MCF 10A (cell line): ENCODE data around the gene PLCL1. TPM values are rescaled to one million over a fixed set of nuclear protein-coding genes. Genes with fewer than 3 reads are reported as not detected.

Experiments
- BruUV-seq: library from RNA; stranded (reverse); fragments of 400-500 nt; replicated peaks from 2 replicates; lab custom pipeline; 2021; lab: Mats Ljungman, UMichigan
- CTCF ChIA-PET: fragments of 300-600 bp; sonication (Branson Sonifier 250); formaldehyde crosslinking; extraction: SDS; loops from one replicate; lab custom pipeline; 2021; ENCODE audit warnings: antibody characterized with exemption, inconsistent platforms; lab: Yijun Ruan, JAX
- POLR2A ChIA-PET: fragments of 300-600, 350-650 bp; sonication (Branson Sonifier 250); formaldehyde crosslinking; extraction: SDS; loops from one replicate; lab custom pipeline; 2020; ENCODE audit warnings: antibody characterized with exemption, inconsistent platforms; lab: Yijun Ruan, JAX
- DNase-seq: peaks from one replicate; pipeline ENCODE4 v3.0.0-alpha.2; 2018; ENCODE audit not compliant: unreplicated experiment
- H3K27ac Mint-ChIP-seq: one replicate; pipeline ENCODE4 v1.8.0; 2022; ENCODE audit warnings: mild to moderate bottlenecking, low read depth, mixed read lengths; ENCODE audit not compliant: unreplicated experiment
- H3K27me3 Mint-ChIP-seq: one replicate; pipeline ENCODE4 v1.8.0; 2022; ENCODE audit warnings: mixed read lengths; ENCODE audit not compliant: insufficient read depth, unreplicated experiment
- H3K36me3 Mint-ChIP-seq: one replicate; pipeline ENCODE4 v1.8.0; 2022; ENCODE audit warnings: mild to moderate bottlenecking, moderate library complexity, mixed read lengths; ENCODE audit not compliant: insufficient read depth, unreplicated experiment
- H3K4me1 Mint-ChIP-seq: one replicate; pipeline ENCODE4 v1.8.0; 2022; ENCODE audit warnings: mixed read lengths; ENCODE audit not compliant: insufficient read depth, unreplicated experiment
- H3K4me3 Mint-ChIP-seq: one replicate; pipeline ENCODE4 v1.8.0; 2022; ENCODE audit warnings: mild to moderate bottlenecking, moderate library complexity, mixed read lengths; ENCODE audit not compliant: unreplicated experiment
- H3K9me3 Mint-ChIP-seq: one replicate; pipeline ENCODE4 v1.8.0; 2022; ENCODE audit warnings: mixed read lengths; ENCODE audit not compliant: unreplicated experiment
- CTCF ChIP-seq: fragments of 200-600 bp; IDR thresholded peaks from one replicate; pipeline ENCODE4 v1.8.0; 2022; ENCODE audit warnings: antibody characterized with exemption, mild to moderate bottlenecking; ENCODE audit not compliant: unreplicated experiment
- intact Hi-C: fragments of 100-400 bp; cut with micrococcal nuclease; formaldehyde crosslinking; loops from 2 replicates; pipeline ENCODE4 v1.14.1; 2022
- total RNA-seq: library from RNA; stranded (reverse); gene quantifications from 2 replicates; pipeline ENCODE4 v1.2.3, GENCODE V29; 2022

The PLCL1 gene
- total RNA-seq, 1 experiment from 2014 or later: 0.12 TPM

- Mint-ChIP-seq H3K27me3 (peaks cover 35% of the 10 kb centered on the region), H3K4me1 (no peaks in the 10 kb centered on the region), H3K9me3 (no peaks in the 10 kb centered on the region), H3K27ac (no peak overlapping the region), H3K36me3 (peaks cover 6% of the 10 kb centered on the region), H3K4me3 (no peak overlapping the region)
- ChIA-PET CTCF (interaction anchor here (0.5 to 4.0 kb wide), 35 partner anchors 9 to 1328 kb away, joined by 3 to 47 read pairs (median 5); partner anchors contain the start of genes GTF3C3 and PLCL1), POLR2A (interaction anchor here (0.9 kb wide), 1 partner anchor 326 kb away, joined by 3 read pairs; no protein-coding TSS in a partner anchor)
- intact Hi-C loops: loop anchor here (1.0 to 10.0 kb wide), 5 partner anchors 73 to 423 kb away; partner anchors contain the start of gene MARS2
- BruUV-seq: no TSS peak
- DNase-seq: peak; percentile 76
- TF ChIP-seq CTCF: peak; percentile 62
Observed at GRCh38 chr2:198127627-198128026, 323.2 kb downstream of the PLCL1 start.

- Mint-ChIP-seq H3K36me3 (peaks cover 6% of the 10 kb centered on the region), H3K4me1 (no peaks in the 10 kb centered on the region), H3K4me3 (no peak overlapping the region), H3K27me3 (peaks cover 35% of the 10 kb centered on the region), H3K27ac (no peak overlapping the region), H3K9me3 (no peaks in the 10 kb centered on the region)
- ChIA-PET CTCF (interaction anchor here (0.6 to 4.0 kb wide), 6 partner anchors 10 to 422 kb away, joined by 3 to 47 read pairs (median 5); no protein-coding TSS in a partner anchor), POLR2A (no interaction called here)
- no peak for TF ChIP-seq CTCF
- no peak for DNase-seq
- BruUV-seq: no TSS peak
- intact Hi-C loops: loop anchor here (10.0 kb wide), 2 partner anchors 75 to 425 kb away; partner anchors contain the start of gene MARS2
Observed at GRCh38 chr2:198129609-198130008, 325.2 kb downstream of the PLCL1 start.

- no peak for DNase-seq
- Mint-ChIP-seq H3K27me3 (peaks cover 29% of the 10 kb centered on the region), H3K9me3 (no peaks in the 10 kb centered on the region), H3K27ac (no peak overlapping the region), H3K4me3 (no peak overlapping the region), H3K36me3 (no peaks in the 10 kb centered on the region), H3K4me1 (no peaks in the 10 kb centered on the region)
- ChIA-PET CTCF (interaction anchor here (0.6 to 0.8 kb wide), 2 partner anchors 162 to 1606 kb away, joined by 3 read pairs; no protein-coding TSS in a partner anchor), POLR2A (interaction anchor here (0.6 kb wide), 1 partner anchor 145 kb away, joined by 3 read pairs; no protein-coding TSS in a partner anchor)
- TF ChIP-seq CTCF: no peak
- no TSS peak for BruUV-seq
- intact Hi-C loops: no loop called here
Observed at GRCh38 chr2:198134293-198134955, 330.0 kb downstream of the PLCL1 start.

GRCh38 chr2:198135481-198135934 lies 331.1 kb downstream of the PLCL1 start:
- Mint-ChIP-seq H3K4me3 (no peak overlapping the region), H3K4me1 (no peaks in the 10 kb centered on the region), H3K36me3 (no peaks in the 10 kb centered on the region), H3K27ac (no peak overlapping the region), H3K27me3 (peaks cover 19% of the 10 kb centered on the region), H3K9me3 (no peaks in the 10 kb centered on the region)
- DNase-seq: no peak
- BruUV-seq: no TSS peak
- CTCF ChIA-PET: interaction anchor here (0.7 kb wide), 1 partner anchor 14 kb away, joined by 4 read pairs; no protein-coding TSS in a partner anchor
- intact Hi-C loops: no loop called here
- no peak for TF ChIP-seq CTCF
- POLR2A ChIA-PET: no interaction called here
